SKM-1 (cell line): Measurements from ENCODE around the gene SLC44A5.
"Not testable (repeated sequence)": the region's sequence is repeated elsewhere in the genome, so short reads cannot be mapped to it uniquely, and the experiment has no call there.

Source experiments
- DNase-seq: peaks from one replicate; lab custom pipeline; 2025; ENCODE audit not compliant: unreplicated experiment; lab: John Stamatoyannopoulos, UW

Gene SLC44A5

GRCh38 chr1:75522389-75522788, 88.5 kb downstream of the SLC44A5 start:
- no peak for DNase-seq

GRCh38 chr1:75521658-75522057, 89.3 kb downstream of the SLC44A5 start:
- no peak for DNase-seq

- DNase-seq: no peak
Measured at GRCh38 chr1:75520862-75521475, 89.9 kb downstream of the SLC44A5 start.

- DNase-seq: no peak
Measured at GRCh38 chr1:75519651-75520427, 91.1 kb downstream of the SLC44A5 start.

- no peak for DNase-seq
Measured at GRCh38 chr1:75518686-75519085, 92.2 kb downstream of the SLC44A5 start.

- DNase-seq: no peak
Measured at GRCh38 chr1:75514270-75514669, 96.6 kb downstream of the SLC44A5 start.

- no peak for DNase-seq
Measured at GRCh38 chr1:75506976-75507375, 103.9 kb downstream of the SLC44A5 start.

- DNase-seq: no peak
Measured at GRCh38 chr1:75503221-75503974, 107.5 kb downstream of the SLC44A5 start.

- no peak for DNase-seq
Measured at GRCh38 chr1:75502776-75503175, 108.1 kb downstream of the SLC44A5 start.

GRCh38 chr1:75501577-75502295, 109.2 kb downstream of the SLC44A5 start:
- DNase-seq: no peak

GRCh38 chr1:75492011-75492410, 118.9 kb downstream of the SLC44A5 start:
- no peak for DNase-seq

- DNase-seq: no peak
Measured at GRCh38 chr1:75487399-75487798, 123.5 kb downstream of the SLC44A5 start.

GRCh38 chr1:75484789-75485188, 126.1 kb downstream of the SLC44A5 start:
- no peak for DNase-seq

GRCh38 chr1:75482951-75483350, 128.0 kb downstream of the SLC44A5 start:
- no peak for DNase-seq

GRCh38 chr1:75476486-75476885, 134.4 kb downstream of the SLC44A5 start:
- not testable (repeated sequence) for DNase-seq

GRCh38 chr1:75475696-75476095, 135.2 kb downstream of the SLC44A5 start:
- DNase-seq: no peak

GRCh38 chr1:75472971-75473603, 137.8 kb downstream of the SLC44A5 start:
- no peak for DNase-seq

GRCh38 chr1:75472089-75472970, 138.6 kb downstream of the SLC44A5 start:
- DNase-seq: no peak

- DNase-seq: no peak
Measured at GRCh38 chr1:75471252-75471651, 139.7 kb downstream of the SLC44A5 start.

GRCh38 chr1:75470448-75470847, 140.5 kb downstream of the SLC44A5 start:
- no peak for DNase-seq
